CD4-positive, alpha-beta T cell treated with Interleukin-4 for 1 hour (primary cell): ENCODE data around the gene B4GALT3.

ENCODE experiments used
- DNase-seq, 2 donors: peaks; one replicate each; pipeline ENCODE4 v3.0.0-alpha.2; 2020 to 2022

The B4GALT3 gene

DNA sequence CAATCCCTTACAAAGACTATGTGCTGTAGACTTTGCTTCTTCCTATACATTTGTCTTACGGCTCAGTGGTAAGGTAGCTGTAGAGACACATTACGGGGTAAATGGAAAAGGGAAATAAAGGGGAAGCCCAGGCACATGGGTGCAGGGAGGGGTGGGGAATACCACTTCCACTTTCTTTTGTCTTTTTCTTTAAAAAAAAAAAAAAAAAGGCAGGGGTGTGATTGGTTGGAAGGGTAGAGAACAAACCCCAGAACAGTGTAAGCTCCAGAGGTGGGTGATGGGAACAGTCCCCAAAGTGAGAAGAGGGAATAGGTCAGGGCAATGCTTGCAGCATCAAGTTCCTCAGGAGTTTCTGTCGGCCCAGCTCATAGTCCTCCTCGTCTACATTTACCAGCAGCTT, 55.5 kb downstream of the B4GALT3 start:
- DNase-seq, result peak in 1 of 2 donors; percentile 21
